DOHH2 (cell line): Measurements from ENCODE around the gene MBP.

Experiments
- H3F3A ChIP-seq: fragments of 200-600 bp; sonication (generic), shearing (Covaris generic); 2 replicates; pipeline ENCODE4 v1.6.0; 2016; ENCODE audit warnings: antibody characterized with exemption, mild to moderate bottlenecking; ENCODE audit not compliant: control insufficient read depth, insufficient read depth
- H3K27ac ChIP-seq: fragments of 200-600 bp; sonication (generic); 2 replicates; pipeline ENCODE4 v1.5.1; 2014; ENCODE audit warnings: low read depth, mild to moderate bottlenecking, low read length, moderate library complexity
- H3K27me3 ChIP-seq: fragments of 200-600 bp; sonication (generic); 2 replicates; pipeline ENCODE4 v1.6.1; 2014; ENCODE audit warnings: mild to moderate bottlenecking, low read length, mixed read lengths; ENCODE audit not compliant: control insufficient read depth
- H3K36me3 ChIP-seq: fragments of 200-600 bp; sonication (generic); 2 replicates; pipeline ENCODE4 v1.6.1; 2014; ENCODE audit warnings: mild to moderate bottlenecking, low read length, moderate library complexity, mixed read lengths; ENCODE audit not compliant: control insufficient read depth
- H3K4me1 ChIP-seq: fragments of 200-600 bp; sonication (generic); 2 replicates; pipeline ENCODE4 v1.6.1; 2014; ENCODE audit warnings: mild to moderate bottlenecking, low read length, mixed read lengths; ENCODE audit not compliant: control insufficient read depth
- H3K4me2 ChIP-seq: fragments of 200-600 bp; sonication (generic); 2 replicates; pipeline ENCODE4 v1.6.0; 2014; ENCODE audit warnings: mild to moderate bottlenecking, low read length, moderate library complexity
- H3K4me3 ChIP-seq: fragments of 200-600 bp; sonication (generic); 2 replicates; pipeline ENCODE4 v1.5.1; 2014; ENCODE audit warnings: mild to moderate bottlenecking, low read length, mixed read lengths
- H3K79me2 ChIP-seq: fragments of 200-600 bp; sonication (generic); 2 replicates; pipeline ENCODE4 v1.6.1; 2014; ENCODE audit warnings: mild to moderate bottlenecking, low read length, mixed read lengths; ENCODE audit not compliant: control insufficient read depth
- H3K9me2 ChIP-seq: fragments of 200-600 bp; sonication (generic); replicated peaks from 2 replicates; pipeline ENCODE4 v1.6.1; 2014; ENCODE audit warnings: mild to moderate bottlenecking, low read length, mixed read lengths; ENCODE audit not compliant: control insufficient read depth
- H3K9me3 ChIP-seq: fragments of 200-600 bp; sonication (generic); 2 replicates; pipeline ENCODE4 v1.6.1; 2014; ENCODE audit warnings: antibody characterized with exemption, low read length, mixed read lengths; ENCODE audit not compliant: control insufficient read depth, insufficient read depth
- H4K20me1 ChIP-seq: fragments of 200-600 bp; sonication (generic); 2 replicates; pipeline ENCODE4 v1.6.0; 2014; ENCODE audit warnings: low read depth, mild to moderate bottlenecking, antibody characterized with exemption, low read length, moderate library complexity; ENCODE audit not compliant: control insufficient read depth, insufficient read depth
- EZH2phosphoT487 ChIP-seq: fragments of 200-600 bp; sonication (generic); IDR thresholded peaks from 2 replicates; pipeline ENCODE4 v1.6.1; 2017; ENCODE audit warnings: borderline replicate concordance, mild to moderate bottlenecking, antibody characterized with exemption, low read length, moderate library complexity, mixed read lengths
- TF ChIP-seq, protein P1 (sequence below): fragments of 200-600 bp; sonication (generic); IDR thresholded peaks from one replicate; pipeline ENCODE4 v1.5.1; 2014; ENCODE audit warnings: antibody characterized with exemption, mild to moderate bottlenecking, low read depth, low read length; ENCODE audit not compliant: poor library complexity, severe bottlenecking

The MBP gene

GRCh38 chr18:77100751-77101355 is 31.7 kb downstream of the MBP start:
- H3K9me3 ChIP-seq, result no peaks in the 10 kb centered on the region
- H3K79me2 ChIP-seq, result peaks cover 17% of the 10 kb centered on the region
- no peaks in the 10 kb centered on the region for H3K27me3 ChIP-seq
- H3K4me3 ChIP-seq, result peak overlapping the region; percentile 56
- H3K4me2 ChIP-seq, result peak overlapping the region; percentile 81
- H3K4me1 ChIP-seq, result peaks cover 78% of the 10 kb centered on the region
- H3K9me2 ChIP-seq, result no peaks in the 10 kb centered on the region
- peaks cover 6% of the 10 kb centered on the region for H4K20me1 ChIP-seq
- H3F3A ChIP-seq, result peaks cover 17% of the 10 kb centered on the region
- H3K27ac ChIP-seq, result peak overlapping the region; percentile 83; the same call in 1 of the 2 replicates
- H3K36me3 ChIP-seq, result peaks cover 51% of the 10 kb centered on the region
- TF ChIP-seq EZH2phosphoT487, result no peak
- TF ChIP-seq, protein P1, sequence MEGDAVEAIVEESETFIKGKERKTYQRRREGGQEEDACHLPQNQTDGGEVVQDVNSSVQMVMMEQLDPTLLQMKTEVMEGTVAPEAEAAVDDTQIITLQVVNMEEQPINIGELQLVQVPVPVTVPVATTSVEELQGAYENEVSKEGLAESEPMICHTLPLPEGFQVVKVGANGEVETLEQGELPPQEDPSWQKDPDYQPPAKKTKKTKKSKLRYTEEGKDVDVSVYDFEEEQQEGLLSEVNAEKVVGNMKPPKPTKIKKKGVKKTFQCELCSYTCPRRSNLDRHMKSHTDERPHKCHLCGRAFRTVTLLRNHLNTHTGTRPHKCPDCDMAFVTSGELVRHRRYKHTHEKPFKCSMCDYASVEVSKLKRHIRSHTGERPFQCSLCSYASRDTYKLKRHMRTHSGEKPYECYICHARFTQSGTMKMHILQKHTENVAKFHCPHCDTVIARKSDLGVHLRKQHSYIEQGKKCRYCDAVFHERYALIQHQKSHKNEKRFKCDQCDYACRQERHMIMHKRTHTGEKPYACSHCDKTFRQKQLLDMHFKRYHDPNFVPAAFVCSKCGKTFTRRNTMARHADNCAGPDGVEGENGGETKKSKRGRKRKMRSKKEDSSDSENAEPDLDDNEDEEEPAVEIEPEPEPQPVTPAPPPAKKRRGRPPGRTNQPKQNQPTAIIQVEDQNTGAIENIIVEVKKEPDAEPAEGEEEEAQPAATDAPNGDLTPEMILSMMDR, result no peak

DNA sequence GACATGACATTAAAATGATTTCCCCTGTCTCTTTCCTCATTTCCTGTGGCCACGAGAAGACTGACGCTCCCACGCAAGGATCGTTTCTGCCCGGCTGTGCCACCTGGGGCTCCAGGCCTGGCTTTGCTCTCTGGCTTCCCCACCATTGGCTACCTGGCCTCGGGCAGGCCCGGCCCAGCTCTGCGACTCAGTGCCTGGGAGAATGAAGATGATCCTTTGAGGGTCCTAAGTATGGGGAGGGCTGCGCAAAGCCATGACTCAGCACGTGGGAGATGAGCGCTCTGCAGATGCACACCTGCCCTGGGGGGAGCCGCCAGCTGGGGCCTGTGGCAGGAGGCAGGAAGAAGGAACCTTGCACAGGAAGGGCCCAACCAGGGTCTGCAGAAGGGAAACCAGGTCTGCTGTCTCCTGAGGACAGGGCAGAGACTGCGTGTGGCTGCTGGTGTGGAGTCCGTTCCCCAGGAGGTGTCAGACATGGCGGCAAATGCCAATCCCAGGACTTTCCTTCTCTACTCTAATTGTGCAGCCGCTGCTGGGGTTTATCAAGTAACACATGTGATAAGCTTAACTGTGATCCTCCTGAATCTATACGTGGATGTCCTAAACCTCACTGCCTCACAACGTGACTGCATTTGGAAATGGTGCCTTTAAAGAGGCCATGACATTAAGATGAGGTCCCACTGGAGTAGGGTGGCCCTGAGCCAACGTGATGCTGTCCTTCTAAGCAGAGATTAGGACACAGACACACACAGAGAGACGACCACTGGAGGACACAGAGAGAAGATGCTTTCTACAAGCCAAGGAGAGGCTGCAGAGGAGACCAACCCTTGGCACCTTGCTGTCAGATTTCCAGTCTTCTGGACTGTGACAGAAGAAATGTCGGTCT is 32.9 kb downstream of the MBP start:
- Histone ChIP-seq H3K4me3 (peak overlapping the region; percentile 62), H3K4me1 (peaks cover 78% of the 10 kb centered on the region), H3K79me2 (peaks cover 17% of the 10 kb centered on the region), H3K4me2 (peak overlapping the region; percentile 81), H3F3A (peaks cover 17% of the 10 kb centered on the region), H3K9me3 (no peaks in the 10 kb centered on the region), H3K36me3 (peaks cover 62% of the 10 kb centered on the region), H3K27ac (peak overlapping the region; percentile 63), H3K9me2 (no peaks in the 10 kb centered on the region), H3K27me3 (no peaks in the 10 kb centered on the region), H4K20me1 (peaks cover 6% of the 10 kb centered on the region)
- TF ChIP-seq EZH2phosphoT487, result no peak
- TF ChIP-seq, protein P1, result no peak

GRCh38 chr18:77098538-77099174 is 33.9 kb downstream of the MBP start:
- TF ChIP-seq, protein P1, result no peak
- TF ChIP-seq EZH2phosphoT487, result no peak
- H3K9me3 ChIP-seq, result no peaks in the 10 kb centered on the region
- H3K4me2 ChIP-seq, result peak overlapping the region; percentile 81
- no peaks in the 10 kb centered on the region for H3K27me3 ChIP-seq
- peak overlapping the region; percentile 62 for H3K4me3 ChIP-seq
- H3K9me2 ChIP-seq, result no peaks in the 10 kb centered on the region
- H3K27ac ChIP-seq, result peak overlapping the region; percentile 63
- H3K4me1 ChIP-seq, result peaks cover 72% of the 10 kb centered on the region
- peaks cover 6% of the 10 kb centered on the region for H4K20me1 ChIP-seq
- peaks cover 57% of the 10 kb centered on the region for H3K36me3 ChIP-seq
- peaks cover 17% of the 10 kb centered on the region for H3F3A ChIP-seq
- H3K79me2 ChIP-seq, result peaks cover 17% of the 10 kb centered on the region
